ENCODE data around the gene UNC45B. TPM values are rescaled to one million over a fixed set of nuclear protein-coding genes. Genes with fewer than 3 reads are reported as not detected.

The UNC45B gene
- total and polyA plus RNA-seq, 2 donors (not counting 1 experiment from before 2014, with no cell fraction given): not detected

- no peaks in the 10 kb centered on the region for H3K9me3 ChIP-seq (ENCODE audit: control extremely low read depth in 1 of 3, control insufficient read depth in 2 of 3, insufficient read depth in 1 of 3, low read length in 2 of 3)
- H3K4me3 ChIP-seq (ENCODE audit: control extremely low read depth in 1 of 5, extremely low read depth in 1 of 5, insufficient read depth in 1 of 5, low read depth in 2 of 5, low read length in 4 of 5): no peak overlapping the region
- intact Hi-C loops (cut with micrococcal nuclease): no loop called here
- Mint-ChIP-seq H3K4me1 (no peaks in the 10 kb centered on the region), H3K27me3 (peaks cover 29% of the 10 kb centered on the region), H3K4me3 (no peak overlapping the region), H3K9me3 (ENCODE audit: insufficient read depth) (no peaks in the 10 kb centered on the region), H3K27ac (no peak overlapping the region)
- no peaks in the 10 kb centered on the region for H4K20me1 ChIP-seq (ENCODE audit: control insufficient read depth, insufficient read depth, low read length, poor library complexity, severe bottlenecking)
- DNase-seq (no peak), ATAC-seq (ENCODE audit: low read depth) (no peak)
- no peak overlapping the region for H3K27ac ChIP-seq (ENCODE audit: low read length in 2 of 2)
- H3K9ac ChIP-seq (ENCODE audit: low read length): no peak overlapping the region
- ChIA-PET CTCF (interaction anchor here (0.8 to 1.3 kb wide), 4 partner anchors 20 to 579 kb away, joined by 3 to 4 read pairs (median 4); partner anchors contain the start of gene UNC45B), POLR2A (no interaction called here)
- H3K79me2 ChIP-seq (ENCODE audit: control insufficient read depth, insufficient read depth, low read length): no peaks in the 10 kb centered on the region
- H3K27me3 ChIP-seq (replicated peaks in 1 of 4; ENCODE audit: control extremely low read depth in 1 of 4, control insufficient read depth in 3 of 4, insufficient read depth in 4 of 4, low read length in 3 of 4): peaks cover 0 to 19% (median 4%) of the 10 kb centered on the region in 4 experiments
- no peaks in the 10 kb centered on the region for H3K4me1 ChIP-seq (ENCODE audit: control insufficient read depth in 2 of 2, insufficient read depth in 2 of 2, low read length in 2 of 2)
- H3K36me3 ChIP-seq (replicated peaks in 1 of 2; ENCODE audit: control extremely low read depth in 1 of 2, control insufficient read depth in 1 of 2, extremely low read depth in 1 of 2, insufficient read depth in 2 of 2, low read length in 1 of 2): no peaks in the 10 kb centered on the region
- no peak overlapping the region for H3K4me2 ChIP-seq (replicated peaks; ENCODE audit: low read depth, low read length, poor library complexity, severe bottlenecking)
- TF ChIP-seq EZH2 (IDR thresholded peaks at IDR 0.05; ENCODE audit: borderline replicate concordance, insufficient read depth, low read depth, low read length, poor library complexity, severe bottlenecking): no peak
- TF ChIP-seq, protein P1, sequence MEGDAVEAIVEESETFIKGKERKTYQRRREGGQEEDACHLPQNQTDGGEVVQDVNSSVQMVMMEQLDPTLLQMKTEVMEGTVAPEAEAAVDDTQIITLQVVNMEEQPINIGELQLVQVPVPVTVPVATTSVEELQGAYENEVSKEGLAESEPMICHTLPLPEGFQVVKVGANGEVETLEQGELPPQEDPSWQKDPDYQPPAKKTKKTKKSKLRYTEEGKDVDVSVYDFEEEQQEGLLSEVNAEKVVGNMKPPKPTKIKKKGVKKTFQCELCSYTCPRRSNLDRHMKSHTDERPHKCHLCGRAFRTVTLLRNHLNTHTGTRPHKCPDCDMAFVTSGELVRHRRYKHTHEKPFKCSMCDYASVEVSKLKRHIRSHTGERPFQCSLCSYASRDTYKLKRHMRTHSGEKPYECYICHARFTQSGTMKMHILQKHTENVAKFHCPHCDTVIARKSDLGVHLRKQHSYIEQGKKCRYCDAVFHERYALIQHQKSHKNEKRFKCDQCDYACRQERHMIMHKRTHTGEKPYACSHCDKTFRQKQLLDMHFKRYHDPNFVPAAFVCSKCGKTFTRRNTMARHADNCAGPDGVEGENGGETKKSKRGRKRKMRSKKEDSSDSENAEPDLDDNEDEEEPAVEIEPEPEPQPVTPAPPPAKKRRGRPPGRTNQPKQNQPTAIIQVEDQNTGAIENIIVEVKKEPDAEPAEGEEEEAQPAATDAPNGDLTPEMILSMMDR (IDR thresholded peaks at IDR 0.05): no peak
- WGBS (ENCODE audit: insufficient coverage): 100% methylated on average over 1 of the region's 1 CpG
- no peak overlapping the region for H2AFZ ChIP-seq (ENCODE audit: insufficient read depth, low read depth, low read length, poor library complexity, severe bottlenecking)
Measured at GRCh38 chr17:35167666-35168065, 20.0 kb downstream of the UNC45B start.

DNA sequence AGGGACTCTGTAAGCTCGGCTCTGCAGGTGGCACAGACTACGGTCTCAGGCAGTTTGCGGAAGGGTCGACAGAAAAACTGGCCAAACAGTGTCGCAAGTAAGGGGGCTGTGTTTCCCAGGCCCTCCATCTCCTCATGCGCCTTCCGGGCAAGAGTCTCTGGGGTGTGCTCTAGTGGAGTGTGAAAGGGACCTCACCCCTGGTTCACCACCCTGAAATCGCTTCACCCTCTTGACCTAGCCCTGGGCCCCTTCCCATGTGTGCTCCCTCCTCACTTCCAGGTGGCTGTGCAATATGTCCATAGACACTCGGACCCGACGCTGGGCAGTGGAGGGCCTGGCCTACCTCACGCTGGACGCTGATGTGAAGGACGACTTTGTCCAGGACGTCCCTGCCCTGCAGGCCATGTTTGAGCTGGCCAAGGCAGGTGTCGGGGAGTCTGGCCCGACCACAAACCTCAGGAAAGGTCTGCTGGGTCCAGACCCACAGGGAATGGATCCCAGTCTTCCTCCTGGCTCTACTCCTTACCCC lies 22.3 kb downstream of the UNC45B start:
- Histone ChIP-seq H3K9ac (ENCODE audit: low read length) (no peak overlapping the region), H4K20me1 (ENCODE audit: control insufficient read depth, insufficient read depth, low read length, poor library complexity, severe bottlenecking) (no peaks in the 10 kb centered on the region), H3K79me2 (ENCODE audit: control insufficient read depth, insufficient read depth, low read length) (no peaks in the 10 kb centered on the region), H3K27ac (ENCODE audit: low read length in 2 of 2) (no peak overlapping the region), H3K27me3 (replicated peaks in 1 of 4; ENCODE audit: control extremely low read depth in 1 of 4, control insufficient read depth in 3 of 4, insufficient read depth in 4 of 4, low read length in 3 of 4) (peaks cover 0 to 9% (median 0%) of the 10 kb centered on the region in 4 experiments), H3K9me3 (ENCODE audit: control extremely low read depth in 1 of 3, control insufficient read depth in 2 of 3, insufficient read depth in 1 of 3, low read length in 2 of 3) (no peaks in the 10 kb centered on the region), H2AFZ (ENCODE audit: insufficient read depth, low read depth, low read length, poor library complexity, severe bottlenecking) (no peak overlapping the region), H3K4me3 (ENCODE audit: control extremely low read depth in 1 of 5, extremely low read depth in 1 of 5, insufficient read depth in 1 of 5, low read depth in 2 of 5, low read length in 4 of 5) (no peak overlapping the region), H3K4me2 (replicated peaks; ENCODE audit: low read depth, low read length, poor library complexity, severe bottlenecking) (no peak overlapping the region), H3K4me1 (ENCODE audit: control insufficient read depth in 2 of 2, insufficient read depth in 2 of 2, low read length in 2 of 2) (no peaks in the 10 kb centered on the region), H3K36me3 (replicated peaks in 1 of 2; ENCODE audit: control extremely low read depth in 1 of 2, control insufficient read depth in 1 of 2, extremely low read depth in 1 of 2, insufficient read depth in 2 of 2, low read length in 1 of 2) (no peaks in the 10 kb centered on the region)
- ATAC-seq (ENCODE audit: low read depth) (no peak), DNase-seq (no peak)
- H3K27ac Mint-ChIP-seq: peak overlapping the region; percentile 26
- intact Hi-C loops (cut with micrococcal nuclease): loop anchor here (2.0 kb wide), 1 partner anchor 143 kb away; no protein-coding TSS in a partner anchor
- TF ChIP-seq, protein P1 (IDR thresholded peaks at IDR 0.05): no peak
- no peak for TF ChIP-seq EZH2 (IDR thresholded peaks at IDR 0.05; ENCODE audit: borderline replicate concordance, insufficient read depth, low read depth, low read length, poor library complexity, severe bottlenecking)
- no peaks in the 10 kb centered on the region for H3K9me3 Mint-ChIP-seq (ENCODE audit: insufficient read depth)
- H3K27me3 Mint-ChIP-seq: peaks cover 25% of the 10 kb centered on the region
- 92% methylated on average over 11 of the region's 17 CpGs for WGBS (ENCODE audit: insufficient coverage)
- H3K4me3 Mint-ChIP-seq: no peak overlapping the region
- no peaks in the 10 kb centered on the region for H3K4me1 Mint-ChIP-seq
- ChIA-PET CTCF (interaction anchor here (1.1 to 2.7 kb wide), 6 partner anchors 364 to 578 kb away, joined by 3 to 16 read pairs (median 4); partner anchors contain the start of gene SLFN12L), POLR2A (no interaction called here)

All from B cell (primary cell).